HuH-7.5 (cell line): ENCODE data around the gene RPL18A.

Experiments
- DNase-seq: peaks from one replicate; pipeline ENCODE4 v3.0.0; 2011; ENCODE audit warnings: low spot score

Gene RPL18A

GRCh38 chr19:17910791-17911360 is 51.2 kb downstream of the RPL18A start:
- no peak for DNase-seq
